H9 (cell line): ENCODE measurements around the gene PEX5. TPM values are rescaled to one million over a fixed set of nuclear protein-coding genes. Genes with fewer than 3 reads are reported as not detected.

ENCODE experiments used
- DNase-seq: peaks from one replicate; pipeline ENCODE4 v3.0.0-alpha.2; 2017
- H2AFZ ChIP-seq: one replicate; pipeline ENCODE4 v1.6.1; 2013; ENCODE audit warnings: mild to moderate bottlenecking, low read length, control low read depth, moderate library complexity
- H2AK5ac ChIP-seq: 2 replicates; pipeline ENCODE4 v1.6.1; 2013; ENCODE audit warnings: low read length, control low read depth, mixed read lengths; ENCODE audit not compliant: insufficient read length
- H2BK120ac ChIP-seq: one replicate; pipeline ENCODE4 v1.6.1; 2013; ENCODE audit warnings: low read depth, mild to moderate bottlenecking, low read length, control low read depth, inconsistent platforms; ENCODE audit not compliant: poor library complexity, severe bottlenecking
- H2BK12ac ChIP-seq: 2 replicates; pipeline ENCODE4 v1.6.1; 2013; ENCODE audit warnings: low read length, control low read depth, mixed read lengths, low read depth; ENCODE audit not compliant: insufficient read length
- H2BK15ac ChIP-seq: 2 replicates; pipeline ENCODE4 v1.6.1; 2013; ENCODE audit warnings: low read depth, low read length, control low read depth
- H2BK20ac ChIP-seq: one replicate; pipeline ENCODE4 v1.6.1; 2013; ENCODE audit warnings: low read depth, mild to moderate bottlenecking, low read length, control low read depth, inconsistent platforms; ENCODE audit not compliant: poor library complexity, severe bottlenecking
- H2BK5ac ChIP-seq: 2 replicates; pipeline ENCODE4 v1.6.1; 2013; ENCODE audit warnings: low read length, control low read depth, mixed read lengths; ENCODE audit not compliant: insufficient read length
- H3K14ac ChIP-seq: 2 replicates; pipeline ENCODE4 v1.6.1; 2013; ENCODE audit warnings: low read length, control low read depth; ENCODE audit not compliant: insufficient read depth
- H3K18ac ChIP-seq: 2 replicates; pipeline ENCODE4 v1.6.1; 2013; ENCODE audit warnings: low read depth, mild to moderate bottlenecking, mixed read lengths, low read length, control low read depth; ENCODE audit not compliant: insufficient read length
- H3K23ac ChIP-seq: 2 replicates; pipeline ENCODE4 v1.6.1; 2013; ENCODE audit warnings: low read length, control low read depth, mixed read lengths, low read depth; ENCODE audit not compliant: insufficient read length
- H3K23me2 ChIP-seq: 2 replicates; pipeline ENCODE4 v1.6.1; 2013; ENCODE audit warnings: low read depth, mild to moderate bottlenecking, mixed read lengths, low read length, control low read depth; ENCODE audit not compliant: insufficient read length, poor library complexity, severe bottlenecking
- H3K27ac ChIP-seq: 2 replicates; pipeline ENCODE4 v1.5.1; 2013; ENCODE audit warnings: low read length, control low read depth, mixed read lengths, low read depth; ENCODE audit not compliant: insufficient read length
- H3K27me3 ChIP-seq: 2 replicates; pipeline ENCODE4 v1.6.1; 2013; ENCODE audit warnings: low read length, control low read depth, inconsistent platforms; ENCODE audit not compliant: insufficient read depth
- H3K4ac ChIP-seq: 2 replicates; pipeline ENCODE4 v1.6.1; 2013; ENCODE audit warnings: low read depth, mild to moderate bottlenecking, control low read depth, inconsistent platforms, low read length, moderate library complexity
- H3K4me1 ChIP-seq: 2 replicates; pipeline ENCODE4 v1.6.1; 2013; ENCODE audit warnings: low read length, control low read depth, inconsistent platforms; ENCODE audit not compliant: insufficient read depth
- H3K4me2 ChIP-seq: 2 replicates; pipeline ENCODE4 v1.6.1; 2013; ENCODE audit warnings: low read length, control low read depth, mixed read lengths; ENCODE audit not compliant: insufficient read length, insufficient read depth
- H3K56ac ChIP-seq: 2 replicates; pipeline ENCODE4 v1.6.1; 2013; ENCODE audit warnings: low read depth, mild to moderate bottlenecking, mixed read lengths, low read length, control low read depth; ENCODE audit not compliant: insufficient read length
- H3K79me1 ChIP-seq: 2 replicates; pipeline ENCODE4 v1.6.1; 2013; ENCODE audit warnings: low read depth, mild to moderate bottlenecking, moderate library complexity, low read length, control low read depth, inconsistent platforms; ENCODE audit not compliant: insufficient read depth, poor library complexity, severe bottlenecking
- H3K79me2 ChIP-seq: 2 replicates; pipeline ENCODE4 v1.6.1; 2013; ENCODE audit warnings: low read length, control low read depth, inconsistent platforms; ENCODE audit not compliant: insufficient read depth
- H3K9ac ChIP-seq: 2 replicates; pipeline ENCODE4 v1.6.1; 2013; ENCODE audit warnings: low read length, control low read depth, mixed read lengths; ENCODE audit not compliant: insufficient read length; ENCODE audit errors: extremely low read depth
- H3K9me3 ChIP-seq: one replicate; pipeline ENCODE4 v1.6.1; 2013; ENCODE audit warnings: low read depth, low read length, inconsistent platforms; ENCODE audit not compliant: control insufficient read depth
- H3T11ph ChIP-seq: one replicate; pipeline ENCODE4 v1.6.1; 2013; ENCODE audit warnings: mild to moderate bottlenecking, low read length, control low read depth, inconsistent platforms
- H4K20me1 ChIP-seq: one replicate; pipeline ENCODE4 v1.6.1; 2013; ENCODE audit not compliant: control insufficient read depth, insufficient read length, insufficient read depth
- H4K5ac ChIP-seq: 2 replicates; pipeline ENCODE4 v1.6.1; 2013; ENCODE audit warnings: low read depth, mild to moderate bottlenecking, mixed read lengths, low read length, control low read depth; ENCODE audit not compliant: insufficient read length
- H4K8ac ChIP-seq: replicated peaks from 2 replicates; pipeline ENCODE4 v1.6.1; 2013; ENCODE audit warnings: low read length, control low read depth, mixed read lengths, low read depth; ENCODE audit not compliant: insufficient read length
- H4K91ac ChIP-seq: 2 replicates; pipeline ENCODE4 v1.6.1; 2013; ENCODE audit warnings: low read depth, mild to moderate bottlenecking, moderate library complexity, mixed read lengths, low read length, control low read depth; ENCODE audit not compliant: insufficient read length
- H3K27ac Mint-ChIP-seq, 3 experiments: 2 replicates in 2 of 3; 3 replicates in 1 of 3; pipeline ENCODE4 v1.8.0; 2020 to 2021; ENCODE audit warnings: mixed read lengths in 3 of 3, mild to moderate bottlenecking in 1 of 3, moderate library complexity in 1 of 3
- H3K27me3 Mint-ChIP-seq: 2 replicates; pipeline ENCODE4 v1.8.0; 2021; ENCODE audit warnings: low read depth, mild to moderate bottlenecking, moderate library complexity, mixed read lengths
- H3K36me3 Mint-ChIP-seq, 3 experiments: 2 replicates in 2 of 3; 3 replicates in 1 of 3; pipeline ENCODE4 v1.8.0; 2020 to 2021; ENCODE audit warnings: low read depth in 3 of 3, mixed read lengths in 3 of 3; ENCODE audit not compliant: insufficient read depth in 1 of 3
- H3K4me1 Mint-ChIP-seq, 2 experiments: 2 replicates each; pipeline ENCODE4 v1.8.0; 2020; ENCODE audit warnings: mixed read lengths in 2 of 2
- H3K4me3 Mint-ChIP-seq, 2 experiments: 2 replicates in 1 of 2; 3 replicates in 1 of 2; pipeline ENCODE4 v1.8.0; 2020 to 2021; ENCODE audit warnings: mild to moderate bottlenecking in 2 of 2, mixed read lengths in 2 of 2, moderate library complexity in 1 of 2
- H3K9me3 Mint-ChIP-seq, 2 experiments: 2 replicates in 1 of 2; 3 replicates in 1 of 2; pipeline ENCODE4 v1.8.0; 2020; ENCODE audit warnings: mild to moderate bottlenecking in 2 of 2, mixed read lengths in 2 of 2, moderate library complexity in 1 of 2
- CTCF ChIP-seq: fragments of 200-600 bp; sonication (generic); conservative IDR thresholded peaks from 3 replicates; pipeline ENCODE4 v1.8.0; 2021; ENCODE audit warnings: antibody characterized with exemption, mild to moderate bottlenecking
- WGBS: extraction: QIAGEN DNeasy Blood & Tissue Kit; methylation state at CpG from one replicate; pipeline ENCODE4 v1.1.7; 2013; ENCODE audit warnings: missing lambda C conversion rate, low lambda C conversion rate, mixed read lengths; ENCODE audit not compliant: insufficient read length; ENCODE audit errors: extremely low coverage; 5-methylcytosine and 5-hydroxymethylcytosine counted together
- total RNA-seq: library from RNA; stranded (reverse); gene quantifications from 2 replicates; pipeline ENCODE4 v1.2.1, GENCODE V29; 2021

The PEX5 gene
- total RNA-seq, 1 experiment from 2014 or later = 40.5 TPM

- Histone ChIP-seq H4K91ac (no peak overlapping the region), H3K4me1 (no peaks in the 10 kb centered on the region), H3K9me3 (no peaks in the 10 kb centered on the region), H3K9ac (no peak overlapping the region), H2BK20ac (no peak overlapping the region), H3K27me3 (no peaks in the 10 kb centered on the region), H3K18ac (no peak overlapping the region), H4K20me1 (no peaks in the 10 kb centered on the region), H3K23ac (no peak overlapping the region), H3K4me2 (no peak overlapping the region), H4K5ac (no peak overlapping the region), H3K56ac (no peak overlapping the region), H3K27ac (no peak overlapping the region), H3T11ph (no peak overlapping the region), H3K23me2 (no peaks in the 10 kb centered on the region), H4K8ac (no peak overlapping the region), H3K4ac (no peak overlapping the region), H2BK15ac (no peak overlapping the region), H3K14ac (no peak overlapping the region), H2BK5ac (no peak overlapping the region), H3K79me1 (no peaks in the 10 kb centered on the region), H3K79me2 (no peaks in the 10 kb centered on the region), H2AFZ (no peak overlapping the region), H2AK5ac (no peak overlapping the region), H2BK120ac (no peak overlapping the region), H2BK12ac (no peak overlapping the region)
- Mint-ChIP-seq H3K4me1 (no peaks in the 10 kb centered on the region), H3K4me3 (no peak overlapping the region), H3K36me3 (peaks cover 2 to 35% (median 27%) of the 10 kb centered on the region in 3 experiments), H3K27me3 (no peaks in the 10 kb centered on the region; the same call in 1 of the 2 replicates), H3K27ac (no peak overlapping the region), H3K9me3 (no peaks in the 10 kb centered on the region)
- TF ChIP-seq CTCF = no peak
- WGBS = no CpG with 5 or more reads among the region's 6 CpGs
- no peak for DNase-seq
These were observed 38.0 kb upstream of the PEX5 start for GRCh38 chr12:7151532-7151931.
